Measurements from ENCODE around the gene ELAC1. TPM values are rescaled to one million over a fixed set of nuclear protein-coding genes. Genes with fewer than 3 reads are reported as not detected.

Gene ELAC1
- total RNA-seq, 1 donor from 2014 or later, result 8.4 TPM

DNA sequence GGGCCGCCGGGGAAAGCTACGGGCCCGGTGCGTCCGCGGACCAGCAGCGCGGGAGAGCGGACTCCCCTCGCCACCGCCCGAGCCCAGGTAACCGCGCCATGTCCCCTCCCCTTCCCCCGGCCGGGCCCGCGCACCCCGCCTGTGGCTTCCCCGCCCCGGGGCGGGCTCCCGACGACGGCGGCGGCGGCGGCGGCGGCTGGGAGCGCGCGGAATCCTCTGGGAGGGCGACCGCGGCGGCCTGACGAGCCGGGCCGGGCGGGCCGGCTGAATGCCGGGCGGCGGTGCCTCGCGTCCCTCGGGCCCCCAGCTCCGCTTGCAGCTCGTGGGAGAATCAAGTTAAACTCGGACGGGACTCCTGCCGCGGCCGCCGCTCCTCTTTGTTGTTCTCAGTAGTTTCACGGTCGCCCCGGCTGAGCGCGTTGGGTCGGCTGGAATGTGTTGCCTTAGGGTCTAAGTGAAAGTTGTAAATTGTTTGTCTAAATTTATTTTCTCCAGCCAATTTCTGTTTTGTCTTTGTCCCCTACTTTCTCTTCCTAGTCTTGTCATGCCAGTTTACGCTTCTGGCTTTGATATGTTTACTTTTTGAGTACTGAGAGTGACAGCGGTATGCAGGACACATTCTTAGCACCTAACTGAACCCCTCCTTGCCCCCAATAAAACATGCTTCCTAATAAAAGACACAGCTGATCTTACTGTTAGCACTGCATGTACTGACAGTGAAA is 62.9 kb downstream of the ELAC1 start:
- DNase-seq (ENCODE audit: low spot score), result no peak
- TF ChIP-seq, protein P1, sequence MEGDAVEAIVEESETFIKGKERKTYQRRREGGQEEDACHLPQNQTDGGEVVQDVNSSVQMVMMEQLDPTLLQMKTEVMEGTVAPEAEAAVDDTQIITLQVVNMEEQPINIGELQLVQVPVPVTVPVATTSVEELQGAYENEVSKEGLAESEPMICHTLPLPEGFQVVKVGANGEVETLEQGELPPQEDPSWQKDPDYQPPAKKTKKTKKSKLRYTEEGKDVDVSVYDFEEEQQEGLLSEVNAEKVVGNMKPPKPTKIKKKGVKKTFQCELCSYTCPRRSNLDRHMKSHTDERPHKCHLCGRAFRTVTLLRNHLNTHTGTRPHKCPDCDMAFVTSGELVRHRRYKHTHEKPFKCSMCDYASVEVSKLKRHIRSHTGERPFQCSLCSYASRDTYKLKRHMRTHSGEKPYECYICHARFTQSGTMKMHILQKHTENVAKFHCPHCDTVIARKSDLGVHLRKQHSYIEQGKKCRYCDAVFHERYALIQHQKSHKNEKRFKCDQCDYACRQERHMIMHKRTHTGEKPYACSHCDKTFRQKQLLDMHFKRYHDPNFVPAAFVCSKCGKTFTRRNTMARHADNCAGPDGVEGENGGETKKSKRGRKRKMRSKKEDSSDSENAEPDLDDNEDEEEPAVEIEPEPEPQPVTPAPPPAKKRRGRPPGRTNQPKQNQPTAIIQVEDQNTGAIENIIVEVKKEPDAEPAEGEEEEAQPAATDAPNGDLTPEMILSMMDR (IDR thresholded peaks at IDR 0.05), result no peak
- Mint-ChIP-seq H3K36me3 (ENCODE audit: low read depth) (peaks cover 4% of the 10 kb centered on the region), H3K4me1 (ENCODE audit: low read depth) (peaks cover 58% of the 10 kb centered on the region), H3K27ac (ENCODE audit: unreplicated experiment) (peak overlapping the region; percentile 94), H3K9me3 (ENCODE audit: low read depth) (no peaks in the 10 kb centered on the region), H3K27me3 (ENCODE audit: low read depth) (no peaks in the 10 kb centered on the region), H3K4me3 (ENCODE audit: unreplicated experiment) (peak overlapping the region; percentile 86)

DNA sequence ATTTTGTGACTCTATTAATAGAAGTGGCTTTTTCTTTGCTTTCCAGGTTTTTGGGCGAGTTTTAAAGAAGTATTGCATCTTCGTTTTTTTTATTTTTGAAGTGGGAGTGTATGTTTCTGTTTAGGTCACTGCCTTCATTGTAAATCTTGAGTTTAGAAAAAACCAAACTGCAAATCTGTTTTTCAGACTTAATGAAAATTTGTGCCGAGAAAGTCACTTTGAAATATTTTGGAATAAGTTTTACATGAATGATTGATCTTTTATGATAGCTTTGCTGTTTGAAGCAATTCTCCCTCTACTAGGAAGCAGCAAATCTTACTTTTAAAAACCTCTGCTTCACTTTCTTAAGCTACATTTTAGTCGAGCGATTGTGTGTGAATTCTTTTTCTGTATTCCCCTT is 64.4 kb downstream of the ELAC1 start:
- no peak for DNase-seq (ENCODE audit: low spot score)
- peaks cover 69% of the 10 kb centered on the region for H3K4me1 Mint-ChIP-seq (ENCODE audit: low read depth)
- no peaks in the 10 kb centered on the region for H3K9me3 Mint-ChIP-seq (ENCODE audit: low read depth)
- H3K36me3 Mint-ChIP-seq (ENCODE audit: low read depth), result peaks cover 4% of the 10 kb centered on the region
- peak overlapping the region; percentile 94 for H3K27ac Mint-ChIP-seq (ENCODE audit: unreplicated experiment)
- H3K4me3 Mint-ChIP-seq (ENCODE audit: unreplicated experiment), result peak overlapping the region; percentile 86
- TF ChIP-seq, protein P1 (IDR thresholded peaks at IDR 0.05), result no peak
- H3K27me3 Mint-ChIP-seq (ENCODE audit: low read depth), result no peaks in the 10 kb centered on the region

DNA sequence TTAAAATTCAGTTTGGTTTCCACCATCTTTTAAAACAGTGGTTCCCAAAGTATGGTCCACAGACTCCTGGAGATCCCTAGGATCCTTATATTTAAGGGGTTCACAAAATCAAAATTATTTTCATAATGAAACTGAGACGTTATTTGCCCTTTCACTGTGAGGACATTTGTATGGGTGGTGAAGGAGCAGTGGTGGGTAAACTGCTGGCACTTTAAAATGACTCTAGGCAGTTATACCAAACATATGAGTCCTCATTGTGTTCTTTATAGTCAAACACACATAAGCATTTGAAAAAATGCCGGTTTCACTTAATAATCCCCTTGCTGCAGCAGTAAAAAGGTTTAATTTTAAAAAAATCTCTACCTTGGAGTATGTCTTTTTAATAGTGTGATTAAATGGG is 69.4 kb downstream of the ELAC1 start:
- no peak overlapping the region for H3K4me3 Mint-ChIP-seq (ENCODE audit: unreplicated experiment)
- peak overlapping the region; percentile 52 for H3K27ac Mint-ChIP-seq (ENCODE audit: unreplicated experiment)
- no peak for DNase-seq (ENCODE audit: low spot score)
- TF ChIP-seq, protein P1 (IDR thresholded peaks at IDR 0.05), result no peak
- peaks cover 79% of the 10 kb centered on the region for H3K4me1 Mint-ChIP-seq (ENCODE audit: low read depth)
- no peaks in the 10 kb centered on the region for H3K9me3 Mint-ChIP-seq (ENCODE audit: low read depth)
- peaks cover 4% of the 10 kb centered on the region for H3K36me3 Mint-ChIP-seq (ENCODE audit: low read depth)
- no peaks in the 10 kb centered on the region for H3K27me3 Mint-ChIP-seq (ENCODE audit: low read depth)

Other genes starting within 250 kb of the ELAC1 start
- gene MRO, start 148.0 kb upstream of the ELAC1 start, total RNA-seq, result not detected in 3 replicates
- 26.7 to 29.9 TPM (median 29.1 TPM) in 3 replicates for gene ME2, start 88.9 kb upstream of the ELAC1 start, total RNA-seq
- gene SMAD4, start 62.2 kb downstream of the ELAC1 start, total RNA-seq, result 106 to 119 TPM (median 113 TPM) in 3 replicates
- 49.0 to 55.1 TPM (median 54.7 TPM) in 3 replicates for gene MEX3C, start 229.6 kb downstream of the ELAC1 start, total RNA-seq